CD4-positive, alpha-beta T cell (primary cell): ENCODE measurements around the gene SLC1A3. TPM values are rescaled to one million over a fixed set of nuclear protein-coding genes. Genes with fewer than 3 reads are reported as not detected.

Experiments
- ATAC-seq: fragments of 200-7000 bp; cut with Tn5 transposase; one replicate; pipeline ENCODE4 v1.10.0; 2022; ENCODE audit warnings: mild to moderate bottlenecking; ENCODE audit not compliant: poor library complexity
- CTCF ChIA-PET: fragments of 350-600 bp; sonication (Branson Sonifier 250); formaldehyde crosslinking; loops from one replicate; lab custom pipeline; 2021; ENCODE audit warnings: antibody characterized with exemption, inconsistent platforms; lab: Charles Lee
- POLR2A ChIA-PET: fragments of 350-600 bp; sonication (Branson Sonifier 250); formaldehyde crosslinking; loops from one replicate; lab custom pipeline; 2021; ENCODE audit warnings: antibody characterized with exemption, inconsistent platforms; lab: Charles Lee
- DNase-seq, 14 experiments: peaks; one replicate each; pipeline ENCODE4 v3.0.0-alpha.2; 2013 to 2020; ENCODE audit warnings: mixed read lengths in 2 of 14
- H3K27ac ChIP-seq, 2 donors: one replicate each; pipeline versions ENCODE4 v1.5.1 to v1.7.0; 2013; ENCODE audit warnings: low read length in 2 of 2, low read depth in 1 of 2, mild to moderate bottlenecking in 1 of 2
- H3K27me3 ChIP-seq, 2 experiments: 1 replicate in 1 of 2; 2 replicates in 1 of 2; pipeline versions ENCODE4 v1.6.1 to v1.7.0; 2013; ENCODE audit warnings: low read length in 2 of 2, control low read depth in 1 of 2, mild to moderate bottlenecking in 1 of 2, moderate library complexity in 1 of 2; ENCODE audit not compliant: insufficient read depth in 2 of 2, control insufficient read depth in 1 of 2
- H3K36me3 ChIP-seq: one replicate; pipeline ENCODE4 v1.6.1; 2013; ENCODE audit warnings: low read length, control low read depth; ENCODE audit not compliant: insufficient read depth
- H3K4me1 ChIP-seq: one replicate; pipeline ENCODE4 v1.6.1; 2013; ENCODE audit warnings: low read length, control low read depth; ENCODE audit not compliant: insufficient read depth
- H3K4me3 ChIP-seq: one replicate; pipeline ENCODE4 v1.5.1; 2013; ENCODE audit warnings: mild to moderate bottlenecking, low read length, moderate library complexity
- H3K9me3 ChIP-seq, 2 experiments: 1 replicate in 1 of 2; 2 replicates in 1 of 2; pipeline versions ENCODE4 v1.6.1 to v1.7.0; 2013; ENCODE audit warnings: low read length in 2 of 2, mild to moderate bottlenecking in 2 of 2, control low read depth in 1 of 2, moderate library complexity in 1 of 2; ENCODE audit not compliant: control insufficient read depth in 1 of 2, insufficient read depth in 1 of 2
- H3K27ac Mint-ChIP-seq: one replicate; pipeline ENCODE4 v1.8.0; 2020; ENCODE audit warnings: mixed read lengths
- H3K27me3 Mint-ChIP-seq: one replicate; pipeline ENCODE4 v1.8.0; 2021; ENCODE audit warnings: mixed read lengths
- H3K36me3 Mint-ChIP-seq: one replicate; pipeline ENCODE4 v1.8.0; 2021; ENCODE audit warnings: low read depth, mixed read lengths
- H3K4me1 Mint-ChIP-seq: one replicate; pipeline ENCODE4 v1.8.0; 2021; ENCODE audit warnings: low read depth, mixed read lengths
- H3K4me3 Mint-ChIP-seq: one replicate; pipeline ENCODE4 v1.8.0; 2020; ENCODE audit warnings: mild to moderate bottlenecking, mixed read lengths
- H3K9me3 Mint-ChIP-seq: one replicate; pipeline ENCODE4 v1.8.0; 2020; ENCODE audit warnings: mixed read lengths
- CTCF ChIP-seq: fragments of 200-600 bp; IDR thresholded peaks from one replicate; pipeline ENCODE4 v1.8.0; 2022; ENCODE audit warnings: antibody characterized with exemption, mild to moderate bottlenecking
- intact Hi-C, 2 experiments: fragments of 100-400 bp; cut with DNase I in 1 of 2; cut with micrococcal nuclease in 1 of 2; formaldehyde crosslinking; loops; one replicate each; pipeline versions ENCODE4 v1.15.1 to v1.9.0; 2023 to 2025; cut with DNase I, micrococcal nuclease
- total RNA-seq, 174 experiments: library from RNA in 2 of 174; stranded (reverse) in 2 of 174; gene quantifications; one replicate each; pipeline ENCODE4 v1.2.3 and lab custom pipeline; 2021 to 2026

SLC1A3 gene
- total RNA-seq, 2 experiments from 2014 or later: not detected

DNA sequence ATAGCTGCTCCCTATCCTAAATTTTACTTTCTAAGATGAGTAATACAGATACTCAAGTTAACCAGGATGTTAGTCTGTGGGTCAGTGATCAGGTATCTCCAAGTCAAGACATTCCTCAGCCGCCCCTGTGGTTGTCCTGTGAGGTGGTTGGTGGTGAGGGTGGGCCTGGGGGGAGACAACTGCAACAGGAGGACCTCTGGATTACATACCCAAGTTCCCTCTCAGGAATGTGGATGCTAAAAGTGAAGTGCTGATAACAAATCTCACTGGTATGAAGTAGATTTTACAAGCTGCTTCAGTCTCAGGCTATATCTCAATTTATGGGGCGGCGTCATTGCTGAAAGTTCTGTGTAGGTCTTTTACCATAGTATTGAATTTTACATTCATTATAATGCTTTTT is 38.3 kb downstream of the SLC1A3 start:
- Mint-ChIP-seq H3K4me3 (no peak overlapping the region), H3K36me3 (no peaks in the 10 kb centered on the region), H3K4me1 (no peaks in the 10 kb centered on the region), H3K27me3 (peaks cover 26% of the 10 kb centered on the region), H3K9me3 (no peaks in the 10 kb centered on the region), H3K27ac (no peak overlapping the region)
- CTCF ChIA-PET: interaction anchor here (0.7 kb wide), 1 partner anchor 1534 kb away, joined by 3 read pairs; no protein-coding TSS in a partner anchor
- H3K9me3 ChIP-seq: no peaks in the 10 kb centered on the region
- H3K27me3 ChIP-seq: no peaks in the 10 kb centered on the region
- POLR2A ChIA-PET: no interaction called here
- intact Hi-C loops: no loop called here
- no peak for TF ChIP-seq CTCF
- H3K4me1 ChIP-seq: no peaks in the 10 kb centered on the region
- no peak overlapping the region for H3K4me3 ChIP-seq
- ATAC-seq (no peak), DNase-seq (no peak)
- H3K36me3 ChIP-seq: no peaks in the 10 kb centered on the region
- no peak overlapping the region for H3K27ac ChIP-seq

GRCh38 chr5:36646100-36646499 is 39.7 kb downstream of the SLC1A3 start:
- H3K27ac Mint-ChIP-seq: no peak overlapping the region
- no peaks in the 10 kb centered on the region for H3K4me1 Mint-ChIP-seq
- ChIA-PET CTCF (no interaction called here), POLR2A (no interaction called here)
- H3K9me3 Mint-ChIP-seq: no peaks in the 10 kb centered on the region
- no peak overlapping the region for H3K4me3 Mint-ChIP-seq
- Histone ChIP-seq H3K9me3 (no peaks in the 10 kb centered on the region), H3K27ac (no peak overlapping the region), H3K4me1 (no peaks in the 10 kb centered on the region), H3K4me3 (no peak overlapping the region), H3K27me3 (no peaks in the 10 kb centered on the region), H3K36me3 (no peaks in the 10 kb centered on the region)
- H3K27me3 Mint-ChIP-seq: peaks cover 18% of the 10 kb centered on the region
- H3K36me3 Mint-ChIP-seq: no peaks in the 10 kb centered on the region
- TF ChIP-seq CTCF: no peak
- no peak for DNase-seq
- intact Hi-C loops: no loop called here
- ATAC-seq: no peak

DNA sequence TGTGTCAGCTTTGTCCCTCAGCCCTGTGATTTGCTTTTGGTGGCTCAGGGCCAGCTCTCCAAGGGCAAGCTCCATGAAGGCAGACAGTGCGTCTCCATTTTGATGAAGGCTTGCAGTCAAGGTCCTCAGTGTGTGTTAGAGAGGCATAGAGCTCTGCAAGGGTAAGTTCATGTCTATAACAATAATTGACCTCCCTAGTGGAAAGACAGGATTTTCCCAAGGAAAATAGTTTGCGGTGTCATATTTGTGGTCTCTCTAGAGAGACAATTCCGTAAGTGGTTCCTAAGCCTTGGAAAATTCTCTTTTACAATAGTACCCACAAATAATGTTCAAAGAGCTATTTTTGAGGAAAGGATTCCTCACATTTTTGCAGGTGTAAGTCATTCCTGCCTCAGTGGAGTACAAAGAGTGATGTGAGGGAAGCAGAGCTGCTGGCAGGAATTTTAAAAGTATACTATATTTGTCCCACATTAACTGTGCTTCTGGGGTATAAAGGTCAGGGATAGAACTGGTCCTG is 40.2 kb downstream of the SLC1A3 start:
- no peaks in the 10 kb centered on the region for H3K36me3 Mint-ChIP-seq
- no peaks in the 10 kb centered on the region for H3K9me3 Mint-ChIP-seq
- H3K4me3 Mint-ChIP-seq: no peak overlapping the region
- Histone ChIP-seq H3K4me3 (no peak overlapping the region), H3K4me1 (no peaks in the 10 kb centered on the region), H3K9me3 (no peaks in the 10 kb centered on the region), H3K27ac (no peak overlapping the region), H3K27me3 (no peaks in the 10 kb centered on the region), H3K36me3 (no peaks in the 10 kb centered on the region)
- no peak overlapping the region for H3K27ac Mint-ChIP-seq
- TF ChIP-seq CTCF: no peak
- H3K27me3 Mint-ChIP-seq: peaks cover 23% of the 10 kb centered on the region
- POLR2A ChIA-PET: no interaction called here
- no peaks in the 10 kb centered on the region for H3K4me1 Mint-ChIP-seq
- ATAC-seq: no peak
- CTCF ChIA-PET: no interaction called here
- intact Hi-C loops: no loop called here
- DNase-seq: no peak
